Renal cortical epithelial cell (primary cell): Measurements from ENCODE around the gene C6. TPM values are rescaled to one million over a fixed set of nuclear protein-coding genes. Genes with fewer than 3 reads are reported as not detected.
"Not testable (repeated sequence)": the region's sequence is repeated elsewhere in the genome, so short reads cannot be mapped to it uniquely, and the experiment has no call there.

Experiments used
- DNase-seq: peaks from one replicate; pipeline ENCODE4 v3.0.0-alpha.2; 2011; ENCODE audit warnings: low read depth
- total RNA-seq: library from RNA; depleted of rRNA; stranded (reverse); fragments of >200 nt; gene quantifications from 2 replicates; pipeline ENCODE4 v1.2.3, GENCODE V29; 2014

The C6 gene
- 0.05 TPM in 1 of 2 replicates, not detected in the other for total RNA-seq

- DNase-seq: peak; percentile 26
Observed at GRCh38 chr5:41213340-41213739, at the start of gene C6. Gene C6, minus strand, starts transcription at chr5:41213532. Its CDS starts 10,302 bp downstream, at chr5:41203230.

- no peak for DNase-seq
Observed at GRCh38 chr5:41256400-41256799, 43.1 kb upstream of the C6 start.

GRCh38 chr5:41253109-41253508 lies 39.8 kb upstream of the C6 start:
- no peak for DNase-seq

- no peak for DNase-seq
Observed at GRCh38 chr5:41252036-41252435, 38.7 kb upstream of the C6 start.

GRCh38 chr5:41250351-41250987 lies 37.1 kb upstream of the C6 start:
- DNase-seq: no peak

- DNase-seq: no peak
Observed at GRCh38 chr5:41247135-41247534, 33.8 kb upstream of the C6 start.

GRCh38 chr5:41246376-41246775 lies 33.0 kb upstream of the C6 start:
- DNase-seq: peak; percentile 74

- no peak for DNase-seq
Observed at GRCh38 chr5:41243558-41243957, 30.2 kb upstream of the C6 start.

GRCh38 chr5:41240985-41241384 lies 27.7 kb upstream of the C6 start:
- DNase-seq: no peak

GRCh38 chr5:41240390-41240789 lies 27.1 kb upstream of the C6 start:
- DNase-seq: no peak

- no peak for DNase-seq
Observed at GRCh38 chr5:41234475-41234874, 21.1 kb upstream of the C6 start.

GRCh38 chr5:41232797-41233196 lies 19.5 kb upstream of the C6 start:
- no peak for DNase-seq

GRCh38 chr5:41230276-41230675 lies 16.9 kb upstream of the C6 start:
- not testable (repeated sequence) for DNase-seq

- no peak for DNase-seq
Observed at GRCh38 chr5:41223962-41224361, 10.6 kb upstream of the C6 start.

GRCh38 chr5:41219658-41220269 lies 6.4 kb upstream of the C6 start:
- no peak for DNase-seq

- no peak for DNase-seq
Observed at GRCh38 chr5:41218929-41219657, 5.8 kb upstream of the C6 start.

- no peak for DNase-seq
Observed at GRCh38 chr5:41214182-41214581, 850 bp upstream of the C6 start.

GRCh38 chr5:41212935-41213334 lies 397 bp downstream of the C6 start:
- DNase-seq: no peak

GRCh38 chr5:41211417-41211816 lies 1.9 kb downstream of the C6 start:
- no peak for DNase-seq

- DNase-seq: not testable (repeated sequence)
Observed at GRCh38 chr5:41205475-41205874, 7.9 kb downstream of the C6 start.

GRCh38 chr5:41203033-41203432 lies 10.3 kb downstream of the C6 start:
- DNase-seq: no peak

- DNase-seq: no peak
Observed at GRCh38 chr5:41201082-41201772, 12.1 kb downstream of the C6 start.

- no peak for DNase-seq
Observed at GRCh38 chr5:41200506-41200905, 12.8 kb downstream of the C6 start.
